NCI-H2081 (cell line): ENCODE data around the gene ATP4A.

Experiments
- DNase-seq, 2 experiments: peaks; one replicate each; lab custom pipeline; 2025; lab: John Stamatoyannopoulos, UW

The ATP4A gene

DNA sequence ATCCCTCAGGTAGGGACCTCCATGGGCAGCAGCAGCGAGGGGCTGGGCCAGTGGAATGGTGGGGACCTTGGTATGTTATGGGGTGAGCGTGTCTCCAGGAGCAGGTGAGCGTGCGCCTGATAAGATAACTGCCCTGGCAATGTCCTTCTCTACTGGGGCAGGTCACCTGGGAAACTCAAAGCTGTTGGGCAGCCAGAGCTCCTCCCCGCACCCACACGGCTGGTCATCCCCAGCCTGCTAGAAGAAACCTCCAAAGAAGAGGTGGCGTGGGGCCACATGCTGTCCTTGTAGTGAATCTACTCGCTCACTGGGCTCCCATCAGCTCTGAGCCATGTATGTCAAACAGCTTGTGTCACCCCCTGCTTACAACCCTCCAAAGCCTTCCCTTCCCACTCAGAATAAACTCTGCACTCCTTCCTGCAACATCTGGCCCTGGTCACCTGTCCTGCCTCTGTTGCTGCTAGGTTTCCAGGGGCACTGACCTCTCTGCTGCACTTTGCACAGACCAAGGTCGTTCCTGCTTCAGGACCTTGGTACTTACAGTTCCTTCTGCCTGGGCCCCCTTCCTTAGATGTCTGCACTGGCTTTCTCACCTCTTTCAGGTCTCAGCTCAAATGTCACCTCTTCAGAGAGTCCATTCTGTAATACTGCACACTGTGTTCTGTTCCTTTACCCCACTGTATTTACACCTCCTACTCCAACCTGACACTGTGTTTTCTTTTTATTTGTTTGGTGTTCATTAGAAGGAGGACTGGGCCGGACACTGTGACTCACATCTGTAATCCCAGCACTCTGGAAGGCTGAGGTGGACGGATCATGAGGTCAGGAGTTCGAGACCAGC lies 1.8 kb upstream of the ATP4A start:
- no peak for DNase-seq

DNA sequence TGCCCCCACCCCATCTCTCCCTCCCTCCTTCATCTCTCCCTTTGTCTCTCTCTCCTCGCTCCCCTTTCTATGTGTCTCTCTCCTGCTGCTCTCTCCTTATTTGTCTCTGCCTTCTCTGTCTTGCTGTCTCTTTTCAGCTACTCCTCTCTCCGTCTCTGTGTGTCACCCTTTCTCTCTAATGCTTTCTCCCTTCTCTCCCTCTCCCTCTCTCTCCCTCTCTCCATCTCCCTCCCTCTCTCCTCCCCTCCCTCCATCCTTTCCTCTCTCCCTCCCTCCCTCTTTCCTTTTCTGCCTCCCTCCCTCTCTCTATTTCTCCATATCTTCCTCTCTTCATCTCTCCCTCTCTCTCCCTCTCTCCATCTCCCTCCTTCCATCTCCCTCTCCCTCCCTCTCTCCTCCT lies 682 bp downstream of the ATP4A start:
- no peak for DNase-seq

DNA sequence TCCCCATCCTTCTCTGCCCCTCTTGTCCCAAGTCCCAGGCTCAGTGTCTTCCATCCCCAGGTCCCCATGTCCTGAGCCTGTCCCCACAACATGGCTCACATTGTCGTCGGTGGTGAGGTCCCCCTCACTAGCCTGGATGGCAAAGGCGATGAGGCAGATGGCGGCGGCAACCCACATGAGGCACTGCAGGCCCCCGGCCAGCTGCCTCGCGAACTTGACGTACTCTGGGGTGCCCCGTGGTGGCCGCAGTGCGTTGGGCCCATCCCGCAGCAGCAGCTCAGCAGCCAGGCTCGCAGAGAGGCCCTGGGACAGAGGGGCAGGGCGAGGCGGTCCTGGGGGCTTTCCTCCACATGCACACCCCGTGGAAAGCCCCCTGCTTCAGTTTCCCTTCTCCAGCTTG lies 1.1 kb downstream of the ATP4A start:
- no peak for DNase-seq

DNA sequence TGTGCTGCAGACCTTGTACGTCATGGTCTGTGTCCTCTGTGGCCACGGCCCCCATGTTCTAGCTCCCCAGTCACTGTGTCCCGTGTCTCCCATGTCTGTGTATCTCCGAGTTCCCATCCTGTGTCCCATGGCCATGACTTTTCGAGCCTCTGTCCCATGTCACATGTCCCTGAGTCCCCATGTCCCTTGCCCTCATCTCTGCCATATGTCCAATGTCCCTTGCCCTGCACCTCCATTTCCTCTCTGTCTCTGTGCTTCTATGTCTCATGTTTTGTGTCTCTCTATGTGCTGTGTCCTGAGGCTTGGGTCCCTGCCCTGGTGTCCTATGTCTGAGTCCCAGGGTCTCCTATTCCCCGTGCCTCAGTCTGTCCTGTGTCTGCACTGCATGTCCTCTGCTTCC lies 2.0 kb downstream of the ATP4A start:
- no peak for DNase-seq

DNA sequence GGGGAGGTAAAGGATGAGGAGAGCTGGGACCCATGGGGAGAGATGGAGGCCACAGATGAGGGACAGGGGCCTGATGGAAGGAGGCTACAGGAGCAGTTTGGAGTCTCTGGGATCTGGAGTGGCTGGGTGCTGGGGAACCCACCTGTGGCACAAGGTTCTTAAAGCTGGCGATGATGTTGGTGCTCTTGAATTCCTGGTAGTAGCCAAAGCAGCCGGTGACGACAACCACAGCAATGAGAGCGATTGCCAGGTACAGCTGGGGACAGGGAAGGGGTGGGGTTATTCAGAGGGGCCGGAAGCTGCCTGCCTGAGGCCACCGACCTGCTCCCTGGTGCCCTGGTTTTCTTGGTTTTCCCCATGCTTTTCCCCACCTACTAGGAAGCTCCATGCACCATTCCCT lies 2.8 kb downstream of the ATP4A start:
- DNase-seq: no peak

DNA sequence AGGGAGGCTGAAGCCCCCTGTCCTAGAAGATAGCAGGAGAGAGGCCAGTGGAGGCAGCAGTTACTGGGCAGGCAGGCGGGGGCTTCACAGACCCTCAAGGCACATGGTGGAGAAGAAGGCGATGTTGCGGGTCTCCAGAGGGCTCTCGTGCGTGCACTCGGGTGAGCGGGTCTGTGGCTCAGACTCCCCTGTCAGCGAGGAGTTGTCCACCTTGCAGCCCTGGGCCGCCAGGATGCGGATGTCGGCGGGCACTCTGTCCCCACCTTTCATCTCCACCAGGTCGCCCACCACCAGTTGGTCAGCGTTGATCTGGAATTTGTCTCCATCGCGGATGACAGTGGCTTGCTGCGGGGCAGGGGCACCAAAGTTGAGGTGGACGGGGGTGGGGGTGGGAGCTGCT lies 3.2 kb downstream of the ATP4A start:
- no peak for DNase-seq

DNA sequence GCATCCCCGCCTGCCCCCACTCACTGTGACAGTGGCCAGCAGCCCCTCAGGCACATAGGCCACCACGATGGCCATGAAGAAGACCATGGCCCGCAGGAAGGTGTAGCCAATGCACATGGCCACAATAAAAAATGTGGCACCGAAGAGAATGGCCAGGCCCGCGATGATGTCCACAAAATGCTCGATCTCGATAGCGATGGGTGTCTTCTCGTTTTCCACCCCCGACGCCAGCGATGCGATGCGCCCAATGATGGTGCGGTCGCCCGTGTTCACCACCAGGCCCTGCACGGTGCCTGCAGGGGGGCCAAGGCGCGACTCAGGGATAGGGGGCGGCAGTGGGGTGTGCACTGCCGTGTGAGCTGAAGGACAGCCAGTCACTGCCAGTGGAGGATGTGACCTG lies 3.7 kb downstream of the ATP4A start:
- no peak for DNase-seq

DNA sequence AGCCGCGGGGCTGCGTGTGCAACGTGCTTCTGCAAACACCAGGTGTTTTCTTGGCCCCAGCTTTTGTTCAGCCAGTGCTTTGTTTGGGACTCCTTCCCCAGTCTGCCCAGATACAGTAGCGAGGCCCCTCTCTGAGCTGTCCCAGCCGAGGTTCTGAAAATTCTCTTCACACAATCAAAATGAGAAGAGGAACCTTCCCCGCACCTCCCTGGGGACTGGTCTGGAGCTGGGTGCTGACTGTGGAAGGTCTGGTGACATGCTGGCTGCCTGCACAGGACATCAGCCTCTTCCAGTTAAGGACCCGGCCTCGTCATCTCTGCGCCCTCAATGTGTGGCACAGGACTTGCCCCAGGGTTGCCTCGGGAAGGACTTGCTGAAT lies 4.2 kb downstream of the ATP4A start:
- DNase-seq: no peak

DNA sequence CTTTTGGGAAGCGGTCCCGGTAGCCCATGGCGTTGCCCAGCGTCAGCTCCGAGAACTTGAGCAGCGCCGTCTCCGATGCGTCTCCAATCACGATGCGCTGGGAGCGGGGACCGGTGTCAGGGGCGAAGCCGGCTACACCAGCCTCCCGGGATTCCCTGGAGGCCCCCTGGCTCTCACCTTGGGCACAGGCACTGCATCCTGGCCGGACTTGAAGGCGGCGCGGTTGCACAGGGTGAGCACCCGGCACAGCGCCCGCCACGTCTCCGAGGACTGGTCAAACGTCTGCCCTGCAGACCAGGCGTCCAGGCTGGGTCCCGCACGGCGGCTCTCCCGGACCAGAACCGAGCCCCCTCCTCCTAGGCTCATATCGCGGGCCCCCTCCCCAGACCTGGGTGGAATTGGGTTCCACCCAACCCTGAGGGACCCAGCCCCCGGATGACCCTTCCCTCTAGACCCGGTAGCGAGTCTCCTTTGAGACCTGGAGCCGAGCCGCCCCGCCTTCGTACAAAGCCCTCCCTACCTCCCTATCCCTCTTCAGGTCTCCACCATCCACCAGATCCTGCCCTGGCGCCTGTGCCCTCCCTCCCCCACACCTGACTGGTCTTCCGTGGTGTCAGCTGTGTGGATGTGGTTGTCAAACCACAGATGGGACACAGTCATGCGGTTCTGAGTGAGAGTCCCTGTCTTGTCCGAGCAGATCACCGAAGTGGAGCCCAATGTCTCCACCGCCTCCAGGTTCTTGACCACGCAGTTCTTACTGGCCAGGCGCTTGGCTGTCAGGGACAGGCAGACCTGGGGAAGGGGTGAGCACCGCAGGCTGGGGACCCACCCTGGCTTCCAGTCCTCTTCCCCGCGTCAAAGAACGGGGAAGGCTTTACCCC lies 4.8 kb downstream of the ATP4A start:
- DNase-seq: no peak

DNA sequence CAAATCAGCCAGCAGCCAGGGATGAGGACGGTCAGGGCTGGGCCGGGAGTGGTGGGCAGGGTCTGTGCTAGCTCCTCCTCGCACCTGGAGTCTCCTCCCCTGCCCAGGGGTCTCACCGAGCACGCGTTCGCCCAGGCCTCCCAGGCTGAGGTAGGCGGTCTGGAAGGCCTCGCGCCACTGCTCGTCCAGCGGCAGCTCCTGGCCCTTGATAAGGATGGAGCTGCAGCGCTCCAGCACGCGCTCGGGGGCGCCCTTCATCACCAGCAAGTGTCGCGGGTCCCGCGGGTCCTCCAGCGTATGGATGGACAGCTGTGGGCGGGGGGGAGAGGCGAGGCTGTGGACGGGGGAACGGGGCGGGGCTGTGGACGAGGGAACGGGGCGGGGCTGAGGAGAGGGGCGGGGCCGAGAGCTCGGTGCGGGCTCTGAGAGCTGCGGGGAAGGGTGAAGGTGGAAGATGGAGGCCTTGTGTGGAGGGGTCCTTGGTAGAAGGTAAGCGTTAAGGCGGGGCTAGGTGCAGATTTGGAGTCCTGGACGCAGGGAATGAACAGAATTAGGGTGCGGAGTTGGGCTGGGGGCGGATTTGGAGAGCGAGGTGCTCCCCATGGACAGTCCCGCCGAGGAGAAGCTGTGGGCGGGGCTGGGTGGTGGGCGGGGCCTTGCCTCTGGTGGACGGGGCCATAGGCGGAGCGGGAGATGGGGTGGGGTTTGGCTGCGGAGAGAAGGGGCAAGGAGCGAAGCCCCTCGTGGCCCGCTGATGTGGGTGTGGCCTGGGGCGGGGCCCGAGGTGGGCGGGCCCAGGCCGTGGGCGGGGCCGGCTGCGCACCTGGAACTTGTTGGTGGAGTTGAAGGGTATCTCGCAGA lies 5.7 kb downstream of the ATP4A start:
- peak; percentile 4 to 13 for DNase-seq

DNA sequence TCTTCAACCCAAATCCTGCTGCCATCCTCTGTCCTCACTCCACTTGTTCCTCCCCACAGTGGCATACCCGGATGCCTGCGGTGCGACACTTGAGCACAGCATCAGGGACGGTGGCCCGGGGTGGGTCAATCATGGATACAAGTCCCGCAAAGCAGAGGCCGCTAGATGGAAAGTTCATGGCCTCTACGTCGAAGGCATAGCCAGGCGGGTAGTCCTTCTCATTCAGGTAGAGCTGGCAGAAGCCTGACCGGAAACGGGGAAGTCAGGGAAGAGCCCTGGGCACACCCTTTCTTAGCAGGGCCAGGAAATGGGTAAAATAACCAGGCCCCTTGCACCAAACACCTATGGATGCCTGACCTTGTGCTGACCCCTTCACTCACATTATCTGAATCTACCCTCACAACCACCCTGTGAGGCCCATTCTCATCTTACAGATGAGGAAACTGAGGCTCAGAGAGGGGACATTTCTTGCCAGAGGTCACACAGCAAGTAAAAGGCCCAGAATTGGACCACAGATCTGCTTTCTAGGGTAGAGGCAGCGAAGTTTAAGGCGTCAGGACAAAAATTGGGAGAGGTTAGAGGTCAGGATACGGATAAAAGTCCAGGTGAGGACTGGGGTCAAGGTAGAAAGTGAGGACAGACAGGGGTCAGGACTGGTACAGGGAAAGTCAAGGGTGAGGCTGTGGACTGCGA lies 6.5 kb downstream of the ATP4A start:
- DNase-seq: no peak

DNA sequence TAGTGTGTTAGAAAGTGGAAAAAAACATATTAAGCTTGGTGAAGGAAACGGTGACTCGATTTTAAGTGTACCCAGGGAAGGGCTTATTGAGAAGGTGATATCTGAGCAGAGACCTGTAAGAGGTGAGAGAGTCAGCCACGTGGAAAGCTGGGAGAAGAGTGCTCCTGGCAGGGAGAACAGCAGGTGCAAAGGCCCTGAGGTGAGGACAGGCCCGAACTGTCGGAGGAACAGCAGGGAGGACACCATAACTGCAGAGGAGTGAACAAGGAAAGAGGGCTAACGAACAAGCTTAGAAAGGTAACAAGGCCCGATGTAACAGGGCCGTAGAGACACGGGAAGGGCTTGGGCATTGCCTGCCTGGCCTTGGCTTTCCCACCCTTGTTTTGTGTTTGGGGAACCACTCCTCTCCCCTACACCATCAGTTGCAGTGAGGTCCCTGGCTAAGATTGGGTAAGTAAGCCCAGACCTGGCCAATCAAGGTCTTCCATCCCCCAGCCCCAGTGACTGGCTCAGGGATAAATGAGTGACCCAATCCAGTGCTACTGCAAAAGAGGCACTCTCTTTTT lies 7.3 kb downstream of the ATP4A start:
- no peak for DNase-seq

DNA sequence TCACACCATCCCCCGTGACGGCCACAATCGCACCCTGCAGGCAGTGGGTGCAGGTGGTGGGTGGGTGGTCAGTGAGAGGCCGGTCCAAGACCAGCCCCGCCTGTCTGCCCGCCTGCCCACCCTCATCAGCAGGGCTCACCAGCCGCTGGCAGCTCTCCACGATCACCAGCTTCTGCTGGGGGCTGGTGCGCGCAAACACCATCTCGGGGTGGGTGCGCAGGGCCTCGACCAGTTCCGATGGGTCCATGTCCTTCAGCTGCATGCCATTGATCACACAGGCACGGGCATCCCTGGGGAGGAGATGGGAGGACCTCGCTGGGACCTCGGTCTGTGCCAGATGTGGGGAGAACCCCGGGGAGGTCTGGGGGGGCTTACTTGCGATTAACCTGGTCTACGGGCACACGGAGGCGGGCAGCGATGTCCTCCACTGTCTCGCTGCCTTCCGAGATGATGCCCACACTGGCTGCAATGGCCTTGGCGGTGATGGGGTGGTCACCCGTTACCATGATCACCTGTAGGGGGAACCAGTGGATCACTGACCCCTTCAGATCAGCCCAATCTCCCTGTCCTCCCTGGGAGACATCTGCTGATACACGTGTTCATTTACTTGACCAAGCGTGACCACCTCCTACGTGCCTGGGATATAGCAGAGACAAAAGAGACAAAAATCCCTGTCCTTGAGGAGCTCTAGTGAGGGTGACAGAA lies 8.0 kb downstream of the ATP4A start:
- peak in 1 of 2 experiments; percentile 10 for DNase-seq

DNA sequence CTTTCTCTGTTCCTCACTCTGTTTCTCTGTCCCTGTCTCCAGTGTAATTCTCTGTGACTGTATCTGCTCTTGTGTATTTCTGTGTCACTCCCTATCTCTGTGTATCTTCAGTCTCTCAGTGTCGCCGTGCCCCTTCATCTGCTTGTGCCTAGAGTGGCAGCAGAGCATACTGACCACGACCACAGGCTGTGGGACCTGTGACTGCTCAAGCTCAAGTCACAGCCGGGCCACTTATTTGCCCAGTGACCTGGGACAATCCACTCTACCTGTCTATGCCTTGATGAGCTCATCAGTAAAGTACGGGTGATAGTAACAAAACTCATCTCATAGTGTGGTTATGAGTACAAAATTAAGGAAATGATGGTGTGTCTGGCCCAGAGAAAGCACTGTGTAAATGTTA lies 9.4 kb downstream of the ATP4A start:
- DNase-seq: no peak

DNA sequence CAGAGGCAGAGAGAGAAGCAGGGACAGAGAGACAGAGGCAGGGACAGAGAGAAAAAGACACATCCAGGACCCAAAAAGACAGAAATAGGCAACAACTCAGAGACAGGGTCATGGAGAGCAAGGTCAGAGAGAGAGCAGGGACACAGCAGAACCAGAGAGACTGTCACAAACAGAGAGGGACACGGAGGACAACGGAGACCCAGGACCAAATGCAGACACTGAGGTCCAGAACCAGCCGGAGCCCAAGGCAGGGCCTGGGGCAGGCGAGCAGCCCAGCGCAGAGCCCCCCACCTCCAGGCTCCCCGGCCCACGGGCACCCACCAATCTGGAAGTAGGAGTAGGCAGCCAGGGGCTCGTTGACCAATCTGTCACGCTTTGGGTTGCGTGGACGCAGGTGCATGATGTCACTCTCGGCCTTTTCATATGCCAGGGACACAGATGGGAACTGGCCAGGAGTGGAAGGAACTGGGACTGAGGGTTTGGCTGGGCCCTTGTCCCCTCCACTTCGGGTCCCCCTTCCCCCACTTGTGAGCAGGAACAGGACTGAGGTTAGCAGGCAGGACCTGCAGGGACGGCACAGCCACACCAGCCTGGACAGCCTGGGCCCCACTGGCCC lies 10.0 kb downstream of the ATP4A start:
- no peak for DNase-seq

DNA sequence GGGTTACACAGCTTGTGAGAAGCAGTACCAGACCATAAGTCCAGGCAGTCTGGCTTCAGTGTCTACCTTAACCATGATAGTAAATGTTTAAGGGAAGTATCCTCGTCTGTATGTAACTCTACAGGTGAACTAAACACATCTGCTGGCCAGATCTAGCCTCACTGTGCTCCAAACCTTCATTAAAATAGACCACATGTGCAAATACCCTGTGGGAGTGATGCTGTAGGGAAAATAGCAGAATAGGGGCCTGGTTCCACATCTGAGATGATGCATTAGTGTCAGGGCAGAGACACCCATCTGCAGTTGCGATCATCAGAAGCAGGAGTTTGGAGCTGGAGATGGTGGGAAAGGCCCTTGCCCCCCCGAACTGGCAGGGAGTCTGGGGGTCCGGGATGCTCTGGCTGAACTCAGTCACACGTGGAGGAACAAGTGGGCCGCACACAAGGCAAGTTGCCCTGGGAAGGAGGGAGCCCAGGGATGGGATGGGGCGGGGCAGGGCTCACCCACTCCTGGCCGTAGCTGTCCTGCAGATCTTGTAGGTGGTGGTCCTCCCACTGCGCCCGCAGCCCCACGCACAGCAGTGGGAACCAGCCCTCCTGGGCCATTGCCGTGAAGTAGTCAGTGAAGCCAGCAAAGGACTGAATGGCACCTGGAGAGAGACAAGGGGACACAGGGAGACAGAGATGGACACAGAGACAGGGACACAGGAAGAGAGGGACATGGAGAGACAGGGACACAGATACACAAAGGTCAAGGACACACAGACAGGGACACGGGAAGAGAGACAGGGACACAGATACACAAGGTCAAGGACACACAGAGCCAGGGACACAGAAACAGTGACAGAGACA lies 10.7 kb downstream of the ATP4A start:
- no peak for DNase-seq

DNA sequence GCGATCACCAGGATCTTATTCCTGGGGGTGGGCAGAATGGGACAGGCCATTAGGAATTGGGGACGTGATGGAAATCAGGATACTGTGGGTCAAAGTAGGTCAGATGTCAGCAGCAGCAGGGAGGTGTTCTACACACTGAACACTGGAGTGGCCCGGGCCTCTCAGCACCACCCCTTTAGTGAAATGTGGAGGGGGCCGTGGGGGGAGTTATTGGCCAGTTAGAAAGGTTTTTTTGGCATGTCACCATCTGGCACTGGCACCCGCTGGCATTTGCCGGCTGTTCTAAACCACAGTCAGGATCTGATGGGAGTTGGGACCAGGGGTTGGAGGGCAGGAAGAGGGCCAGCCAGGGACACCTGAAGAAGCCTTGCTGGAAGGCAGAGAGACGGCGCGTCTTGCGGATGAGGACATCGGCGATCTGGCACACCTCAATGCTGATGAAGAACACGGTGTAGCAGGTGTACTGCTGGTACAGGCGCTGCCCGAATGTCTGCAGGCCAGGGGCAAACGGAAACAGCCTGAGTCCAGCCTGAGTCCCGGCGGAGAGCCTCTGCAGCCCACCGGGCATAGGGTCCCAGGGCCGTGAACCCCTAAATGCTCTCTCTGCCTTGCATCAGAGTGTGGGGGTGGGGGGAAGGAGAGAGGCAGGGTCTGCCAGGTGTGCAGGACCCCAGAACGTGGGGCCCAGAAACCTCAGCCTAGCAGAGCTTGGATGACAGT lies 12.2 kb downstream of the ATP4A start:
- no peak for DNase-seq

DNA sequence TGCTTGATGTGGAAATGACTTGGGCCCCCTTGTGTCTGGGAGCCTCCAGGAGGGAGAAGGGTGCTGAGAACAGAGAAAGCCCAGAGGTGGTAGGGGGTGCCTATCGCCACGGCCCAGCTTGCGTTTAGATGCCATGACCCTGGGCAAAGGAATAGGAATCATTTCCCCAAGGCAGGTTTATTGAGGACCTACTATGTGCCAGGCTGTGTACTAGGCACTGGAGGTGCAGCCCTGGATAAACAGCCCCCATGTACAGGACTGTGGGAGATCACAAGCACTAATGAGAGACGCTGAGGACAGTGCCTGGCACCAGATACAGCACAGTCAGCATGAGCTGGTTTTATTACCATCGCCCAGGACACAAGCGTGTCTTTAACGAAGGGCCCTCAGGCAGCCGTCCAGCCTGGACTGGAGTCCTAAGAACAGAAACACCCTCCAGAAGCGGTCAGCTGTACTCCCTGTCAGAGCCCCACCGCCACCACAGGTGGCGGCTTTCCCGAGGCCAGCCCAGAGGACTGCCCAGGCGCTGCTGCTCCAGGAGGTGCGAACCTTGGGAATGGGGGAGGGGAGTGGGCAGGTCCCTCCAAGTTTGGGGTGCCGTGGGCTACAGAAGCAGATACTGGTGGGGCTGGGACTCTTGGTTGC lies 13.5 kb downstream of the ATP4A start:
- DNase-seq: no peak
